Measurements from ENCODE around the gene HEXIM2.

HEXIM2 gene

GRCh38 chr17:45131616-45132319 is 29.9 kb upstream of the HEXIM2 start:
- CTCF ChIA-PET: interaction anchor here (1.1 to 7.8 kb wide), 2 partner anchors 46 to 64 kb away, joined by 3 to 193 read pairs; no protein-coding TSS in a partner anchor
- H3K27me3 Mint-ChIP-seq: peaks cover 24% of the 10 kb centered on the region
- peaks cover 22% of the 10 kb centered on the region for H3K4me1 Mint-ChIP-seq
- peaks cover 1% of the 10 kb centered on the region for H3K36me3 Mint-ChIP-seq
- peak; percentile 67 for DNase-seq
- H3K27ac Mint-ChIP-seq: no peak overlapping the region
- peak overlapping the region; percentile 57 for H3K4me3 Mint-ChIP-seq
- no peaks in the 10 kb centered on the region for H3K9me3 Mint-ChIP-seq

- Mint-ChIP-seq H3K4me1 (peaks cover 23% of the 10 kb centered on the region), H3K27ac (peak within 1 kb of the TSS; percentile 86), H3K9me3 (no peaks in the 10 kb centered on the region), H3K27me3 (peaks cover 24% of the 10 kb centered on the region), H3K36me3 (peaks cover 1% of the 10 kb centered on the region), H3K4me3 (peak within 1 kb of the TSS; percentile 86)
- CTCF ChIA-PET: interaction anchor here (1.6 to 7.8 kb wide), 2 partner anchors 64 to 212 kb away, joined by 7 to 193 read pairs; no protein-coding TSS in a partner anchor
- DNase-seq: peak; percentile 80
Observed at GRCh38 chr17:45132320-45132571, 29.4 kb upstream of the HEXIM2 start, which contains the start of gene PLCD3. Gene PLCD3 (minus strand): TSS chr17:45132515. CDS start chr17:45132410, 105 bp downstream.

- Mint-ChIP-seq H3K4me3 (peak overlapping the region; percentile 86), H3K4me1 (peaks cover 23% of the 10 kb centered on the region), H3K36me3 (peaks cover 1% of the 10 kb centered on the region), H3K27ac (peak overlapping the region; percentile 86), H3K9me3 (no peaks in the 10 kb centered on the region), H3K27me3 (peaks cover 24% of the 10 kb centered on the region)
- CTCF ChIA-PET: interaction anchor here (1.6 to 7.8 kb wide), 2 partner anchors 63 to 212 kb away, joined by 7 to 193 read pairs; no protein-coding TSS in a partner anchor
- peak; percentile 77 for DNase-seq
Observed at GRCh38 chr17:45132572-45133463, 28.9 kb upstream of the HEXIM2 start.

- H3K9me3 Mint-ChIP-seq: no peaks in the 10 kb centered on the region
- peak within 1 kb of the TSS; percentile 91 for H3K4me3 Mint-ChIP-seq
- H3K27me3 Mint-ChIP-seq: peaks cover 16% of the 10 kb centered on the region
- H3K4me1 Mint-ChIP-seq: peaks cover 23% of the 10 kb centered on the region
- peak; percentile 97 for DNase-seq
- CTCF ChIA-PET: interaction anchor here (0.6 to 7.8 kb wide), 66 partner anchors 9 to 358 kb away, joined by 3 to 193 read pairs (median 4); partner anchors contain the start of genes FMNL1, HEXIM1, HEXIM2 and MAP3K14
- peak within 1 kb of the TSS; percentile 74 for H3K27ac Mint-ChIP-seq
- peaks cover 4% of the 10 kb centered on the region for H3K36me3 Mint-ChIP-seq
Observed at GRCh38 chr17:45135192-45135977, 26.3 kb upstream of the HEXIM2 start, which contains the start of gene ACBD4. Gene ACBD4 (plus strand): TSS chr17:45135687. CDS start chr17:45136145, 458 bp downstream.

GRCh38 chr17:45135978-45136791 is 25.5 kb upstream of the HEXIM2 start:
- Mint-ChIP-seq H3K27me3 (peaks cover 9% of the 10 kb centered on the region), H3K36me3 (peaks cover 8% of the 10 kb centered on the region), H3K4me1 (peaks cover 29% of the 10 kb centered on the region), H3K27ac (peak overlapping the region; percentile 74), H3K4me3 (peak overlapping the region; percentile 91), H3K9me3 (no peaks in the 10 kb centered on the region)
- DNase-seq: no peak
- CTCF ChIA-PET: interaction anchor here (0.6 to 7.8 kb wide), 63 partner anchors 8 to 359 kb away, joined by 3 to 193 read pairs (median 4); partner anchors contain the start of genes FMNL1, HEXIM1, HEXIM2 and MAP3K14

GRCh38 chr17:45136846-45137560 is 24.7 kb upstream of the HEXIM2 start:
- CTCF ChIA-PET: interaction anchor here (2.2 to 7.8 kb wide), 4 partner anchors 15 to 99 kb away, joined by 8 to 193 read pairs (median 93); partner anchors contain the start of gene HEXIM1
- no peak for DNase-seq
- peaks cover 37% of the 10 kb centered on the region for H3K4me1 Mint-ChIP-seq
- H3K9me3 Mint-ChIP-seq: no peaks in the 10 kb centered on the region
- no peak overlapping the region for H3K27ac Mint-ChIP-seq
- peaks cover 8% of the 10 kb centered on the region for H3K36me3 Mint-ChIP-seq
- peaks cover under 1% of the 10 kb centered on the region for H3K27me3 Mint-ChIP-seq
- H3K4me3 Mint-ChIP-seq: peak overlapping the region; percentile 91

- Mint-ChIP-seq H3K4me3 (no peak overlapping the region), H3K4me1 (peaks cover 39% of the 10 kb centered on the region), H3K36me3 (peaks cover 9% of the 10 kb centered on the region), H3K9me3 (no peaks in the 10 kb centered on the region), H3K27me3 (no peaks in the 10 kb centered on the region), H3K27ac (no peak overlapping the region)
- CTCF ChIA-PET: interaction anchor here (3.1 to 7.8 kb wide), 3 partner anchors 14 to 98 kb away, joined by 14 to 193 read pairs (median 172); partner anchors contain the start of gene HEXIM1
- DNase-seq: no peak
Observed at GRCh38 chr17:45137561-45138305, 23.9 kb upstream of the HEXIM2 start.

GRCh38 chr17:45138911-45139532 is 22.7 kb upstream of the HEXIM2 start:
- DNase-seq: no peak
- H3K27ac Mint-ChIP-seq: no peak overlapping the region
- H3K4me3 Mint-ChIP-seq: no peak overlapping the region
- H3K4me1 Mint-ChIP-seq: peaks cover 44% of the 10 kb centered on the region
- CTCF ChIA-PET: interaction anchor here (1.0 to 7.8 kb wide), 3 partner anchors 13 to 58 kb away, joined by 4 to 193 read pairs (median 172); partner anchors contain the start of gene HEXIM1
- H3K36me3 Mint-ChIP-seq: peaks cover 11% of the 10 kb centered on the region
- H3K27me3 Mint-ChIP-seq: no peaks in the 10 kb centered on the region
- H3K9me3 Mint-ChIP-seq: no peaks in the 10 kb centered on the region

- Mint-ChIP-seq H3K4me1 (peaks cover 46% of the 10 kb centered on the region), H3K4me3 (no peak overlapping the region), H3K27me3 (no peaks in the 10 kb centered on the region), H3K9me3 (no peaks in the 10 kb centered on the region), H3K27ac (no peak overlapping the region), H3K36me3 (peaks cover 11% of the 10 kb centered on the region)
- CTCF ChIA-PET: interaction anchor here (0.6 to 6.6 kb wide), 3 partner anchors 12 to 87 kb away, joined by 3 to 172 read pairs (median 4); partner anchors contain the start of gene HEXIM1
- no peak for DNase-seq
Observed at GRCh38 chr17:45139533-45139920, 22.1 kb upstream of the HEXIM2 start.

- Mint-ChIP-seq H3K4me3 (peak overlapping the region; percentile 18), H3K27ac (peak overlapping the region; percentile 7)
Observed at GRCh38 chr17:45143094-45143670, 18.5 kb upstream of the HEXIM2 start.

GRCh38 chr17:45143767-45144198 is 17.9 kb upstream of the HEXIM2 start:
- Mint-ChIP-seq H3K36me3 (peaks cover 15% of the 10 kb centered on the region), H3K4me1 (peaks cover 51% of the 10 kb centered on the region), H3K27me3 (peaks cover 14% of the 10 kb centered on the region), H3K9me3 (no peaks in the 10 kb centered on the region), H3K4me3 (peak overlapping the region; percentile 44), H3K27ac (peak overlapping the region; percentile 7)
- CTCF ChIA-PET: interaction anchor here (2.5 kb wide), 1 partner anchor 8 kb away, joined by 16 read pairs; the partner anchor contains the start of gene ACBD4
- peak; percentile 36 for DNase-seq

More at GRCh38 chr17:45143094-45143670, 18.5 kb upstream of the HEXIM2 start:
- no peak for DNase-seq
- Mint-ChIP-seq H3K4me1 (peaks cover 51% of the 10 kb centered on the region), H3K9me3 (no peaks in the 10 kb centered on the region), H3K27me3 (peaks cover 9% of the 10 kb centered on the region), H3K36me3 (peaks cover 16% of the 10 kb centered on the region)
- CTCF ChIA-PET: interaction anchor here (0.6 to 2.5 kb wide), 2 partner anchors 8 to 9 kb away, joined by 3 to 16 read pairs; partner anchors contain the start of gene ACBD4

Data from activated naive CD4-positive, alpha-beta T cell treated with anti-CD3 and anti-CD28 coated beads, Interleukin-2, amount 10 ng/mL, durations not matched to agents 7 days and 5 days (primary cell).